Measurements from ENCODE around the gene NANOGP8.

Gene NANOGP8

GRCh38 chr15:35047528-35047927 lies 37.6 kb downstream of the NANOGP8 start:
- H3K27me3 ChIP-seq (ENCODE audit: low read depth, low read length) = no peaks in the 10 kb centered on the region
- H3K4me3 ChIP-seq (ENCODE audit: low read length) = no peak overlapping the region
- H3K79me2 ChIP-seq (ENCODE audit: low read length) = no peaks in the 10 kb centered on the region
- H2AFZ ChIP-seq (ENCODE audit: low read depth, low read length) = no peak overlapping the region
- no peak overlapping the region for H3K9ac ChIP-seq (ENCODE audit: low read length)
- H4K20me1 ChIP-seq (ENCODE audit: insufficient read depth, low read length) = no peaks in the 10 kb centered on the region
- H3K27ac ChIP-seq (ENCODE audit: low read length) = no peak overlapping the region
- H3K36me3 ChIP-seq (replicated peaks; ENCODE audit: low read depth, low read length) = no peaks in the 10 kb centered on the region
- no peak for TF ChIP-seq CTCF (IDR thresholded peaks at IDR 0.05; ENCODE audit: low read depth, low read length)
- TF ChIP-seq EZH2phosphoT487 (IDR thresholded peaks at IDR 0.05; ENCODE audit: low read depth) = no peak
- H3K9me3 ChIP-seq (ENCODE audit: insufficient read depth, low read length) = no peaks in the 10 kb centered on the region
- H3K4me2 ChIP-seq (ENCODE audit: low read length) = no peak overlapping the region
- peaks cover 19% of the 10 kb centered on the region for H3K4me1 ChIP-seq (ENCODE audit: low read length)

GRCh38 chr15:35043373-35044095 lies 41.6 kb downstream of the NANOGP8 start:
- no peaks in the 10 kb centered on the region for H3K9me3 ChIP-seq (ENCODE audit: insufficient read depth, low read length)
- TF ChIP-seq CTCF (IDR thresholded peaks at IDR 0.05; ENCODE audit: low read depth, low read length) (no peak), EZH2phosphoT487 (IDR thresholded peaks at IDR 0.05; ENCODE audit: low read depth) (no peak)
- H4K20me1 ChIP-seq (ENCODE audit: insufficient read depth, low read length) = no peaks in the 10 kb centered on the region
- 0 out of 2 replicates have a peak overlapping the region, but pooled peaks have one; percentile 6 for H2AFZ ChIP-seq (ENCODE audit: low read depth, low read length)
- H3K36me3 ChIP-seq (replicated peaks; ENCODE audit: low read depth, low read length) = no peaks in the 10 kb centered on the region
- peak overlapping the region; percentile 25; the same call in 1 of the 2 replicates for H3K9ac ChIP-seq (ENCODE audit: low read length)
- no peaks in the 10 kb centered on the region for H3K79me2 ChIP-seq (ENCODE audit: low read length)
- peak overlapping the region; percentile 51 for H3K4me2 ChIP-seq (ENCODE audit: low read length)
- peaks cover 25% of the 10 kb centered on the region for H3K4me1 ChIP-seq (ENCODE audit: low read length)
- H3K27ac ChIP-seq (ENCODE audit: low read length) = peak overlapping the region; percentile 37; the same call in 1 of the 2 replicates
- H3K4me3 ChIP-seq (ENCODE audit: low read length) = peak overlapping the region; percentile 38
- no peaks in the 10 kb centered on the region for H3K27me3 ChIP-seq (ENCODE audit: low read depth, low read length)

GRCh38 chr15:35040339-35041255 lies 44.5 kb downstream of the NANOGP8 start:
- peaks cover 25% of the 10 kb centered on the region for H3K4me1 ChIP-seq (ENCODE audit: low read length)
- no peak overlapping the region for H3K27ac ChIP-seq (ENCODE audit: low read length)
- peak overlapping the region; percentile 19 for H3K4me3 ChIP-seq (ENCODE audit: low read length)

More at GRCh38 chr15:35040339-35041255, 44.5 kb downstream of the NANOGP8 start:
- peak overlapping the region; percentile 48 for H3K4me2 ChIP-seq (ENCODE audit: low read length)
- no peaks in the 10 kb centered on the region for H3K36me3 ChIP-seq (replicated peaks; ENCODE audit: low read depth, low read length)
- no peaks in the 10 kb centered on the region for H3K79me2 ChIP-seq (ENCODE audit: low read length)
- no peaks in the 10 kb centered on the region for H4K20me1 ChIP-seq (ENCODE audit: insufficient read depth, low read length)
- H3K9me3 ChIP-seq (ENCODE audit: insufficient read depth, low read length) = no peaks in the 10 kb centered on the region
- H3K27me3 ChIP-seq (ENCODE audit: low read depth, low read length) = no peaks in the 10 kb centered on the region
- no peak overlapping the region for H2AFZ ChIP-seq (ENCODE audit: low read depth, low read length)
- no peak overlapping the region for H3K9ac ChIP-seq (ENCODE audit: low read length)
- no peak for TF ChIP-seq EZH2phosphoT487 (IDR thresholded peaks at IDR 0.05; ENCODE audit: low read depth)
- TF ChIP-seq CTCF (IDR thresholded peaks at IDR 0.05; ENCODE audit: low read depth, low read length) = no peak

Data from OCI-LY3 (cell line).